Immature natural killer cell (primary cell): ENCODE results near the gene TMEM178A. TPM values are rescaled to one million over a fixed set of nuclear protein-coding genes. Genes with fewer than 3 reads are reported as not detected.
A peak's percentile ranks its signal among the peaks of the same experiment; 100 is the strongest.

ENCODE experiments used
- DNase-seq, 3 donors: peaks; one replicate each; pipeline ENCODE4 v3.0.0; 2022; ENCODE audit warnings: mixed read lengths in 1 of 3
- H3K27ac Mint-ChIP-seq, 6 donors: one replicate each; pipeline ENCODE4 v1.8.0; 2020; ENCODE audit warnings: mixed read lengths in 6 of 6, mild to moderate bottlenecking in 5 of 6, inconsistent platforms in 4 of 6, moderate library complexity in 3 of 6
- H3K27me3 Mint-ChIP-seq, 3 donors: one replicate each; pipeline ENCODE4 v1.8.0; 2020 to 2021; ENCODE audit warnings: low read depth in 3 of 3, mild to moderate bottlenecking in 3 of 3, mixed read lengths in 3 of 3, moderate library complexity in 3 of 3, inconsistent platforms in 1 of 3
- H3K36me3 Mint-ChIP-seq, 3 donors: one replicate each; pipeline ENCODE4 v1.8.0; 2020; ENCODE audit warnings: mixed read lengths in 3 of 3, inconsistent platforms in 2 of 3, mild to moderate bottlenecking in 2 of 3
- H3K4me1 Mint-ChIP-seq, 2 donors: one replicate each; pipeline ENCODE4 v1.8.0; 2020; ENCODE audit warnings: inconsistent platforms in 2 of 2, mild to moderate bottlenecking in 2 of 2, mixed read lengths in 2 of 2, moderate library complexity in 1 of 2
- H3K4me3 Mint-ChIP-seq, 5 donors: one replicate each; pipeline ENCODE4 v1.8.0; 2020; ENCODE audit warnings: mild to moderate bottlenecking in 5 of 5, mixed read lengths in 5 of 5, inconsistent platforms in 3 of 5, moderate library complexity in 3 of 5
- H3K9me3 Mint-ChIP-seq, 6 donors: one replicate each; pipeline ENCODE4 v1.8.0; 2020; ENCODE audit warnings: mild to moderate bottlenecking in 6 of 6, mixed read lengths in 6 of 6, inconsistent platforms in 4 of 6, moderate library complexity in 3 of 6
- polyA plus RNA-seq, 3 donors: library from polyadenylated mRNA; unstranded; fragments of 300-500 nt; fragmentation: Illumina TruSeq; gene quantifications; one replicate each; pipeline ENCODE4 v1.2.3, GENCODE V29; 2021

The TMEM178A gene
- polyA plus RNA-seq, 3 donors from 2014 or later: not detected

DNA sequence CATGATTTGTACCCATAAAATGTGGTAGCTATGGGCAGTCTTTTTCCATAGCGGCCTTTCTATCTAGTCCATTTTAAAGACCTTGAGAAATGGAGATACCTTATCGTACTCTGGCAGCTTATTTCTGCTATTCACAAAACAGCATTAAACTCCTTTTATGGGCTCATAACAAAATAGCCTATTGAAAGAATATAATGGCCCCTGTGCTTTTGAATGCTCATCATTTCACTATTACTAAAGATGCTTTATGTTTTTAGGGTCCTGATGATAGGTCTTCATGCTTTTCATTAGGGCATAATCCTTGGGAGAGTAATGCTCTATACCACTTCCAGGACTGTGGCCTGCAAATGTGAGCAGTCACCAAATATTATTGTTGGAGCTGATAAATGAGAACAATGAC is 7.3 kb upstream of the TMEM178A start:
- no peak overlapping the region for H3K27ac Mint-ChIP-seq
- no peak for DNase-seq
- H3K4me3 Mint-ChIP-seq: no peak overlapping the region
- H3K4me1 Mint-ChIP-seq: no peaks in the 10 kb centered on the region
- H3K36me3 Mint-ChIP-seq: peaks cover 0 to 4% (median 0%) of the 10 kb centered on the region in 3 donors
- H3K27me3 Mint-ChIP-seq: peaks cover 1 to 5% (median 2%) of the 10 kb centered on the region in 3 donors
- H3K9me3 Mint-ChIP-seq: peaks cover 0 to 7% (median 3%) of the 10 kb centered on the region in 6 donors

DNA sequence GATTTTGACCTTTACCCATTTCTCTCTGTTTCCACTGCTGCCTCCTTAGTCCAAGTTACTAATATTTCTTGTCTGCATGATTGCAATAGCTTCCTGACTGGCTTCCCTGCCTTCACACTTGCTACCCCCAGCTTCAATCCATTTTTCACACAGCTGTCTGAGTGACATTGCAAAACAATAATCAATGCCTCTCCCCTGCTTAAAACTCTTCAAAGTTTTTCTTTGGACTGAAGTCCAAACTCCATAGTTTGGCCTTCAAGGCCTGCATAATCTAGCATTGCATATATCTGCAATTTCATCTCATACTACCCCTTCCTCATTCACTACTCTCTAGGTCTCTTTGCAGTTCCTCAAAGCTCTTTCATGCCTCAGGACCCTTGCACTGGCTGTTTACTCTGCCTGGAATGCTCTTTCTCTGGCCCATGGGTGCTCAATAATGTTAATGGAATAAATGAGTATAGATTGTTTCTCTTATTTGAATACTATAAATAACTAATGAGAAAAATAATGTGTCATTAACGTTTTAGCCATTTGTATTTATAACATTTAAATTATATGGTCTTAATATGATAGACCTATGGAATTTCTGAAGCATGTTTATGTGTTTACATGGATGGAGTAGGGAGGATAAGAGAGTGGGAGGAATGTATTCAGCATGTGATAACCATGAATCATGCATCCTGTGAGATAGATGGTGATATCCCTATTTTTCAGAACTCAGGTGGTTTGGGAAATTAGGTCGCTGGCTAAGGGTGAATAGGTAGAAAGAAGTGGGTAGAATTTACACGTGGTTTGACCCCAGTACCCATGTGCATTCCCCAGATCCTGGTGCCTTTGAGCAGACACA is 5.7 kb upstream of the TMEM178A start:
- Mint-ChIP-seq H3K27me3 (peaks cover 12 to 13% (median 12%) of the 10 kb centered on the region in 3 donors), H3K36me3 (no peaks in the 10 kb centered on the region), H3K4me3 (no peak overlapping the region), H3K9me3 (peaks cover 0 to 2% (median 0%) of the 10 kb centered on the region in 6 donors), H3K27ac (no peak overlapping the region), H3K4me1 (no peaks in the 10 kb centered on the region)
- no peak for DNase-seq

DNA sequence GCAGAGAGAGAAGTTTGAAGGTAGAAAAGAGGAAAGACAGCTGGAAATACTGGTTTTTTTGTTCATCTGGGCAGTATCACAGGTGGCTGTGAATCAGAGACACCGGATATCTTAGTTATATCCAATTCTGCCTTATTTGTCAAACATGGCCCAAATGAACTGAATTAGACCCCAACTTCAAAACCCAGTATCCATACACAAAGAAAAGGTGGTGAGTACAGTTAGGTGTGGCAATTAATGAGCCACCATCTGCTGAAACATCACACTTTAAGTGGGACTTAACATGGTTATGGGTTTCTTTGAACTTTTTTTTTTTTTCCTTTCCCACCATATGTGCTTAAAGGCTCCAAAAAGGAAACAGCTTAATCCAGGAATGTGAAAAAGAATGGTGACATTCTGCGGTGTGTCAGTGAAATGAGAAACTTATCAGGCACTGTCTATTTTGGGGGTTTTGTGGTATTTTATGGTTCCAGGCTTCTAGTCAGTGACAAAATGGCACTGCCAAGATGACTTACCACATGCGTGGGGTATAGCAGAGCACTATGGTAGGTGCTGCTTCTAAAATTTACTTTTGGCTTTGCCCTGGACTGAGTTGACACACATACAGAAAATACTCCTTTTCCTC is 5.0 kb upstream of the TMEM178A start:
- H3K36me3 Mint-ChIP-seq: no peaks in the 10 kb centered on the region
- peaks cover 12 to 16% (median 13%) of the 10 kb centered on the region in 3 donors for H3K27me3 Mint-ChIP-seq
- no peaks in the 10 kb centered on the region for H3K4me1 Mint-ChIP-seq
- H3K27ac Mint-ChIP-seq: no peak overlapping the region
- no peak overlapping the region for H3K4me3 Mint-ChIP-seq
- no peak for DNase-seq
- peaks cover 0 to 2% (median 0%) of the 10 kb centered on the region in 6 donors for H3K9me3 Mint-ChIP-seq

DNA sequence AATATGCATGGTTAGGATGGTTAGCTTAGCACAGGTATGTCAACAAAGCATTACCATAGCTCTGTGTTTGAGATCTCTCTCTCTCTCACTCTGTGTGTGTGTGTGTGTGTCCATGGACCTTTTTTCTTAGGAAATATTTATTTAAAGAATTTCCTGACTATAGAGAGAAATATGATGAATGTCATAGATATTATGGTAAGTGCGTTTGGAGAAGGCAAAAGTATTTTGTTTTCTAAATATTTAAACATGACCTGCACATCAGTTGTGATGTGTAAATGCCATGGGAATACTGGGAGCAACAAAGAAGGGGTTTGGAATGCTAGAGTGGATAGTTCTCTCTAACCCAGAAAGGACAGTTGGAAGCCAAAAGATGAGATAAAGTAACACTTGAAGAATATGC is 3.9 kb upstream of the TMEM178A start:
- Mint-ChIP-seq H3K27ac (no peak overlapping the region), H3K27me3 (peaks cover 13 to 16% (median 15%) of the 10 kb centered on the region in 3 donors), H3K4me3 (no peak overlapping the region), H3K9me3 (peaks cover 0 to 2% (median 0%) of the 10 kb centered on the region in 6 donors), H3K4me1 (peaks cover 0 to 5% of the 10 kb centered on the region in 2 donors), H3K36me3 (no peaks in the 10 kb centered on the region)
- no peak for DNase-seq

DNA sequence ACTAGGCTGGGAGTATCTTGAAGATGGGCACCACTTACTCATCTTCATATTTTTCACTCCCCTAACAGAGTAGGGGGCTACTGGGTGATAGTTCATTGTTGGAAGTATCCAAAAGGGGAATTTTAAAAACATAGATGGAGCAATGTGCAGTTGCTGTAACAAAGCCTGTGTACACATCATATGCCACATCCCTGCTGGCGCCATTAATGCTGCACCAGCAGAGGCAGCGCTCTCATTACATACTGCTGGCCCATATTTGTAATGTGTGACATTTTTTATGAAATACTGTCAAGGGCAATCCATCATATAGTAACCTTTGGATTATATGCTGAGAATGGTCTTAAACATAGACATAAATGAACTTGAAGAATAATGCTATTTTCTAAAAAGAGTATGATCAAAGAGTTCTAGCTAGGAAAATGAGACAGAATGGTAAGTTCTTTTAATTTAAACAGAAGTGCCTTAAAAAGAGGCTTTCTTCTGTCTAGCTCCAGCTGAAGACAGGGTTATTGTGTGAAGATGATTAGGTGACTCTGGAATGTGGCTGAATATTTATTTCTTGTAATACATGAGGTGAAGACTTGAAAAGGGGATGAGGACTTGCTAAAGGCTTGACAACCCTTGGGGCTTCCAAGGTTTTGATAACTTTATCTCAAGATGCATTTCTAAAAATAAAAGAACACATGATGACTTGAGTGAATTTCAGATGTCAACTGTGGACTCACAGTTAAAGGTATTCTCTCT is 2.4 kb upstream of the TMEM178A start:
- H3K4me1 Mint-ChIP-seq: peaks cover 0 to 7% of the 10 kb centered on the region in 2 donors

DNA sequence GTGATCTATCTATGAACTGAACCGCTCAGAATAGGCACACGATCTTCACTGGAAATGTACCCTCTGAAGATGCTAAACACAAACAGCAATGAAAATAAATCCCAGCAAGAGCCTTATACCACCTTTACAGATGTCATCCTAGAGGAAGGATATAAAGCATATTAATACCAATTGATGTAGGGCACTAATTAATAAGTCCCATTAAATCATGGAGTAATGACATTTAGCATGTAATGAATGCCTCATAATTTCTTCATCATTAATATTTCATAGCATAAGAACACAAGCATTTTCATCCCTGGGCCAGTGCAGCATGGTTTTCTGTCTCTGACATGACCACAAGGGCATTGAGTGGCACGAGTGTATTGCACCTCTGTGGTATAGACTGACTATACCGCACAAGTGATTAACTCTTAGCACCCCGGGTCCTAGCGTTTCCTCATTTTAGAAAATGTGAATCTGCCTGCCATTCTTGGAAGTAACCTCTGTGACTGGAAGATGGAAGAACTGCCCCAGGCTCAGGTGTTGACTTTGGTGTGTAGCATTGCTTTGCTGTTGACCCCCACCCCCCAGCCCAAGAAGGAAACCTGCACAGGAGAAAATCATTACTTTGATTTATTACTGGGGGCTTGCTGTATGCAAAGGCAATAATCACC is 1.4 kb upstream of the TMEM178A start:
- Mint-ChIP-seq H3K27ac (no peak overlapping the region), H3K4me1 (peaks cover 0 to 7% of the 10 kb centered on the region in 2 donors), H3K36me3 (no peaks in the 10 kb centered on the region), H3K4me3 (no peak overlapping the region), H3K27me3 (peaks cover 21 to 23% (median 23%) of the 10 kb centered on the region in 3 donors), H3K9me3 (peaks cover 0 to 4% (median 0%) of the 10 kb centered on the region in 6 donors)
- DNase-seq: no peak

More for the DNA sequence above, 2.4 kb upstream of the TMEM178A start:
- Mint-ChIP-seq H3K27me3 (peaks cover 18 to 23% (median 23%) of the 10 kb centered on the region in 3 donors), H3K4me3 (no peak overlapping the region), H3K27ac (no peak overlapping the region), H3K9me3 (peaks cover 0 to 2% (median 0%) of the 10 kb centered on the region in 6 donors), H3K36me3 (no peaks in the 10 kb centered on the region)
- no peak for DNase-seq

DNA sequence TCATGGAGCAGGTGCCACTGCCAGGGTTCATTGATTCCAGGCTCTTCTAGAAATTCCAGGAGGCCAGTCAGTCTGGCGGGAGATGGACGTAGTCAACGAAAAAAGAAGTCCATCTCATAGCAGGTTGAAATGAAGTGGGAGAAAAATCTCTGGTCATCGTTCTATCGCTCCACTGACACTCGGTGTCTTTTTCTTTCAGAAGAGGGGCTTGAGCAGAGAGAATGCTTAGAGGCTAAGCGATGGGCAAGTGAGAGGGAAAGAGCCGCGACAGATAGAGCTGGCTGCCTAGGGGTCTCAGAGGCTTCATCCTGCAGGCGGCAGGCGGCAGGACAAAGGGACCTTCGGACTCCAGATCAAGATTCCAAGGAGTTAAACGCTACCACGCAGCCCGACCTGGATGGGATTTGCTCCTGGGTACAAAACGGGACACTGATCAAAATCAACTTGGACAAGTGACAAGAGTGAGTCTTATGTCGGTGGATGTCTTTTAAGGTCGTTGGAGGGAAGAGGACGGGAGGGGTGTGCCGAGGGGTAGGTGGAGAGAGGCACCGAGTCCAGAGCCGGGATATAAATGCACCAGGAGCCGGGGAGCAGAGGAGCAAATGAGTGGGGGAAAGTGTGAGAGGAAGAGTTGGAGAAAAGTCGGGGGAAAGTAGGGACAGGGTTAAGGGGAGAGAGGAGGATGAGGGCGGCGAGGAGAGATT is 677 bp upstream of the TMEM178A start:
- H3K4me3 Mint-ChIP-seq: peak overlapping the region in 2 of 5 donors; percentile 16 to 56
- peaks cover 0 to 4% (median 0%) of the 10 kb centered on the region in 6 donors for H3K9me3 Mint-ChIP-seq
- H3K27ac Mint-ChIP-seq: no peak overlapping the region
- H3K4me1 Mint-ChIP-seq: peaks cover 0 to 7% of the 10 kb centered on the region in 2 donors
- no peaks in the 10 kb centered on the region for H3K36me3 Mint-ChIP-seq
- DNase-seq: no peak
- H3K27me3 Mint-ChIP-seq: peaks cover 21 to 26% (median 23%) of the 10 kb centered on the region in 3 donors

DNA sequence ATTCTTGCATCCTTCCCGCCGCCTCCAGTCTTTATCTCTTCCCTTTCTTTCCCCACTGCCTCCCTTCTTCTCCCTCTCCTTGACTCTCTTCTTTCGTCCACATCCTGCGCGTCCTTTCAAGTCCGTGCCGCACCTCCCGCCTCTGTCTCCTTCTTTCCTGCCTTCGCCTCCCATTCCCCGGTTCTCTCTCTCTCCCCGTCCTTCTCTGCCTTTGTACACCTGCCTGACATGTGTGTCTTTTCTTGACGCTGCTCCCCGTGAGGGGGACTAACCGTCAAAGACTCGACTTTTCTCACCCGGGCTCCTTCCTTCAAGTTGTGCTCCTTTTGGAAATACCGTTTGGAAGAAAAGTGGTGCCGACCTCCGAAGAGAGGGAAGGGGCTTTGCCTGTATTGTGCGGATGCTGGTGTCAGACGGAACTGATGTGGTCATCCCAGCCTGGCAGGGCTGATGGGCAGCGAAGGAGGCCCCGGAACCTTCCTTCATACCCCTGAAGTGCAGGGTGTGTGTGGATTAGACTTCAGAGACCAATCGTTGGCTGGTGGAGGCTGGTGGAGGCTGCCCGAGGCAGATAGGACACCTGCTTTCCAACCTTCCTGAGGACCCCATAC is 879 bp downstream of the TMEM178A start:
- Mint-ChIP-seq H3K4me1 (peaks cover 0 to 7% of the 10 kb centered on the region in 2 donors), H3K27ac (no peak overlapping the region), H3K36me3 (no peaks in the 10 kb centered on the region), H3K27me3 (peaks cover 21 to 29% (median 23%) of the 10 kb centered on the region in 3 donors), H3K9me3 (peaks cover 0 to 4% (median 0%) of the 10 kb centered on the region in 6 donors), H3K4me3 (peak overlapping the region in 4 of 5 donors; percentile 15 to 40 (median 26))
- DNase-seq: no peak

DNA sequence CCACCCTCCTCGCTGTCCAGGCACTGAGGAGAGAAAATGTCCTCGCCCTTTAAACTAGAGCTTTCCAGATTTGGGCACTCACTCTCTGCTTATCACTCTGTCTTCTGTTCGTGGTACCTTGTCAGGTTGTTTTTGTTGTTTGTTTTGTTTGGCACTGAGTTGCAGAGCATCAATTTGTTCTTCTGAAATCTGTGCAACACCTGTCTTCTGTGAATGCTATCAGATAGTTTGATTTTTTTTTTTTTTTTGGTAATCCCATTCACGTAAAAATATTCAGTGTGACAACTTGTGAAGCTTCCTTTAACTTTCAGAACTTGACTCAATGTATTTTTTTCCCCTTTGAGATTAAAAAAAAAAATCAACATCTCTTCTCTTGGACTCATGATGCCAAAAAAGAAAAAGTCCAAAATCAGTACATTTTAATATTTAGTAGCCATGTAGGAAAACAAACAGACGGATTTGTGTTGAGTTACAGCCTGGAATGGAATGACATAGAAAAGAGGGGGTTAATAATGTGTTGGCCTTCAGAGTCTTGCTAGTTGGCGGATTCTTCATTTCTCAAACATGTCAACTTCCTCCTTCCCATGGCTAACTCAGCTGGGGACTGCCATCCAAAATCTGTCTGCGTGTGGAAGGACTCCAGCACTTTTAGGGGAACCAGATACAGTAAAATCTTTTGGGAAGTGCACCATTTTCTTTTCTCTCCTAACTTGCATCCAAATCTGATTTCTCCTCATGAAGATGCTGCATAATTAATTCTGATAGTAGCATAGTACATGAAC is 1.6 kb downstream of the TMEM178A start:
- peak overlapping the region in 1 of 5 donors; percentile 24 for H3K4me3 Mint-ChIP-seq
- no peak overlapping the region for H3K27ac Mint-ChIP-seq
- peaks cover 19 to 29% (median 21%) of the 10 kb centered on the region in 3 donors for H3K27me3 Mint-ChIP-seq
- DNase-seq: no peak
- H3K9me3 Mint-ChIP-seq: peaks cover 0 to 2% (median 0%) of the 10 kb centered on the region in 6 donors
- peaks cover 0 to 7% of the 10 kb centered on the region in 2 donors for H3K4me1 Mint-ChIP-seq
- H3K36me3 Mint-ChIP-seq: no peaks in the 10 kb centered on the region

DNA sequence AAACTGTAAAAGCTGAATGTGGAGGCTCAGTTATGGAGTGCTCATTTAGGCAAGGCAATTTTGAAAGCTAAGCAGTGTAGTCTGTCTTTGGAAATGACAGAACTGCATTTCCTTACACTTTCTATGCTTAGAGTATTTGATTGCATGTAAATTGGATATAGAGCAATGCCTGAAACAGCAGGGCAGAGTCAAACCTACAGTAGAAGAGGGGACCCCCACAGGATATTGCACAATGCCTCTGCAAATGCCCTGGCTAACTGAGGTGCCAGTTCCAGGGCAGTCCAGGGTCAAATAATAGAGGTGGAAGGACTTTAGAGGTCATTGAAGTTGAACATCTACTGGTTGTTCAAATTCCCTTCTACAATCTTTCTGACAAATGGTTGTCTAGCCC is 2.2 kb downstream of the TMEM178A start:
- Mint-ChIP-seq H3K27ac (no peak overlapping the region), H3K27me3 (peaks cover 17 to 29% (median 21%) of the 10 kb centered on the region in 3 donors), H3K36me3 (no peaks in the 10 kb centered on the region), H3K4me3 (peak overlapping the region in 1 of 5 donors; percentile 24), H3K4me1 (peaks cover 0 to 7% of the 10 kb centered on the region in 2 donors), H3K9me3 (peaks cover 0 to 2% (median 0%) of the 10 kb centered on the region in 6 donors)
- DNase-seq: no peak

DNA sequence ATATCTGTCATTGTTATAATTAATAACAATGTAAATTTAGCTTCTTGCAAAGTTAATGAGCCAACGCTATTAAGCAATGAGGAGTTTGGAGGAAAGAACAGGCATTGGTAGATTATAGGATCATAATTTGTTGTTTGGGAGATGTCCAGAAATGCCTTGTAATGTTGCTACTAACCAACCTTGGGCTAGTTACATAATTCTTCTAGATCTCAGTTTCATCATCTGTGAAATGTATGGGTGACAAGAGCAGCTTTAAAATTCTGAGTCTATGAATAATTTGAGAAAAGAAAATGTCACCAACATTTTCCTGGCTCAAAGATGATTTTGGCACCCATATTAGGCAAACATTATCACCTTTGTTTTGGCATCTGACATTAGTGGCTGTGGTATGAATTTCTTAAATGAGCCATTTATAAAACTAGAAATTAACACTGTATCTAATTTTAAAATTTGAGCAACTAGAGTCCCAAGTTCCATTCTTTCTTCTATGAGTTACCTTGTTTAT is 2.9 kb downstream of the TMEM178A start:
- Mint-ChIP-seq H3K36me3 (no peaks in the 10 kb centered on the region), H3K27ac (no peak overlapping the region), H3K4me3 (no peak overlapping the region), H3K27me3 (peaks cover 16 to 28% (median 19%) of the 10 kb centered on the region in 3 donors), H3K9me3 (peaks cover 0 to 2% (median 0%) of the 10 kb centered on the region in 6 donors), H3K4me1 (peaks cover 0 to 7% of the 10 kb centered on the region in 2 donors)
- DNase-seq: no peak
